Activated T-cell treated with anti-CD3 and anti-CD28 coated beads, Interleukin-2, amount 50 U/mL, for 24 hours (primary cell): Measurements from ENCODE around the gene GABRB1.

ENCODE experiments used
- DNase-seq: peaks from one replicate; pipeline ENCODE4 v3.0.0-alpha.2; 2020
- H3K27ac Mint-ChIP-seq: 2 replicates; pipeline ENCODE4 v1.8.0; 2020; ENCODE audit warnings: mild to moderate bottlenecking, mixed read lengths
- H3K27me3 Mint-ChIP-seq: 2 replicates; pipeline ENCODE4 v1.8.0; 2020; ENCODE audit warnings: mixed read lengths
- H3K36me3 Mint-ChIP-seq: 2 replicates; pipeline ENCODE4 v1.8.0; 2020; ENCODE audit warnings: low read depth, mixed read lengths
- H3K4me1 Mint-ChIP-seq: 2 replicates; pipeline ENCODE4 v1.8.0; 2020; ENCODE audit warnings: low read depth, mixed read lengths
- H3K4me3 Mint-ChIP-seq: 2 replicates; pipeline ENCODE4 v1.8.0; 2020; ENCODE audit warnings: mild to moderate bottlenecking, moderate library complexity, mixed read lengths
- H3K9me3 Mint-ChIP-seq: 2 replicates; pipeline ENCODE4 v1.8.0; 2020; ENCODE audit warnings: mixed read lengths

The GABRB1 gene

DNA sequence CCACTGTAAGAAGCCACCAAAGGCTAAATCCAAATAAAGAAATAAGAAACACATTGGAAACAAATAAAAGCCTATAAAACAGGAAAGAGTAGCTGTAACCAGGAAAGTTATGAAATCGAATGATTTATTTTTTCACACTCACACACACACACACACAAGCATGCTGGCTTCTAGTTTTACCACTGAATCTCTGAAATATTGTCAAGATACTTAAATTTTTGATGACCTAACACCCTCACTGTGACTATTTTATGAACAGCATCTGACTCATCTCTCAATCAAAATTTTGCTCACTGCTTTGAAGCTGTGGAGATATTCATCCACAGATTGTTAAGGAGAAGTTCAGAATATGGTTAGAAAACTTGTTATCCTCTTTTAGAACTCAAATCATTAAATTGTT is 13.9 kb upstream of the GABRB1 start:
- no peak overlapping the region for H3K27ac Mint-ChIP-seq
- H3K27me3 Mint-ChIP-seq, result no peaks in the 10 kb centered on the region
- H3K4me3 Mint-ChIP-seq, result no peak overlapping the region
- H3K9me3 Mint-ChIP-seq, result no peaks in the 10 kb centered on the region
- H3K4me1 Mint-ChIP-seq, result peaks cover 7% of the 10 kb centered on the region
- no peak for DNase-seq
- no peaks in the 10 kb centered on the region for H3K36me3 Mint-ChIP-seq

DNA sequence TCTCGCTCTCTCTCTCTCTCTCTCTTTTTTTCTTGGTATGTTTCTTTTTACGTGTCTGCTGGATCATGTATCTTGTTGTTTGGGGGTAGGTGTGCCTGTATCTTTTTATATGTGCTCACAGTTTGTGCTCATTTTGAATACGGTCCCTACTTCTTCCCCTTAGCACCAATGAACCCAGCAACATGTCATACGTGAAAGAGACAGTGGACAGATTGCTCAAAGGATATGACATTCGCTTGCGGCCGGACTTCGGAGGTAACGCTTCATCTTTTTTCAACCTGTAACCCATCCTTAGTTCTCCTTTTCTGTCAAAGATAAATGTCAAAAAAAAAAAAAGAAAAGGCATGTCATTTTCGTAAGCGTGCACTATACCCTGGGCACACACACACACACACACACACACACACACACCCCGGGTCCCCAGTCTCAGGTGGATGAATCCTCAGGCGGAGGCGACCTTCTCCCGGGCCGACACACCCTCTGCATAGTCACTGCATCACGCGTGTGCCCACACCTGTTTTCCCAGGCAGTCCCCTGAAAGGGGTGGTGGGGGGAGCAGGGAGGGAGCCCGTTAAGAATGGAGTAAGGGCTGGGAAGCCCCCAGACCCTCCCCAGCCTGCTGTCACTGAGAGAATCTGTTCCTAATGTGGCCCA is 511 bp downstream of the GABRB1 start:
- DNase-seq, result no peak
- Mint-ChIP-seq H3K4me3 (peak overlapping the region; percentile 66), H3K36me3 (no peaks in the 10 kb centered on the region), H3K27me3 (peaks cover 56% of the 10 kb centered on the region), H3K9me3 (no peaks in the 10 kb centered on the region), H3K4me1 (peaks cover 19% of the 10 kb centered on the region), H3K27ac (no peak overlapping the region)

DNA sequence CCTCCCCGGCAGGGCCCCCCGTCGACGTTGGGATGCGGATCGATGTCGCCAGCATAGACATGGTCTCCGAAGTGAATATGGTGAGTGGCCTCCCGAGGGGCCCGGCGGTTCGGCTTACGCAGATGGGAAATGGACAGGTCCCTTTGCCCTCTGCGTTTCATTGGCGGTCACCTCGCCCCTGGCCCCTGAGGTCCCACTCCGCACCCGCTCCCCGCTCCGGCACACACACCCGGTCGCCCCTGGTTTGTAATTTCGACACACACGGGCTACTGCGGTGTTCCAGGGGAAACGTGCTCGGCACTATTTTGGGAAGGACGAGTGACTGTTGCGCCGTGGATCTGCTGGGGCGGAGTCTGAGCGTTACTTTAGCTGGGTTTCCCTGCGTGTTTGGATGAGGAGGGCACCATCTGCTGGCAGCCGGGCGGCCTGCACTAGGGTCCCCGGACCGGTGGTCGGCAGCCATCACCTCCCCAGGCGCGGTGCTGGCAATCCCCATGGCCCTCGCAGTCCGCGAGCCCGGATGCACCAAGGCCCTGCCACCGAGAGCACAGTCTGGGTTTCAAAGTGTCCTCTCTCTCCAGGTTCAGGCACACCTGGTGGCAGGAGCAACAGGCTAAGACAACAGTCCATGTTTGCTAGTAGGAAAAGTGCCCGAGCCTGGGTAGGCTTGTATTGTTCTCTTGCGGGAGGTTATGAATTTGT is 1.2 kb downstream of the GABRB1 start:
- DNase-seq, result peak; percentile 69

DNA sequence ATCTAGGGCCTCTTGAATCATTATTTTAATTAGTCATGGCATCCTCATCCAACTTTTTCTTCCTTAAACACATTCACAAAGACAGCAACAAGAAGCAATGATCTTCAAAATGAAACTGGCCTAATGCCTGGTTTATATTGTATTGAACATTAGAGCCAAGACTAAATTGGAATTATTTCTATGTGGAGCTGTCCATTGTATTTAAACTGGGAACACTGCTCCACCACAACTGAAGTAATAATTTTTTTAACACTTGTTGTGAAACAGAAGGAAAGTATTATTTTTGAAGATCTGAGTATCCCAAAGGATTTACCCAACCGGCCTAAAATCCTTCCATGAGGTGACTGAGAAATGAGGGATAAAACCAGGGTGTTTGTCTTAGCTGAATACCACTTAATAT is 6.9 kb downstream of the GABRB1 start:
- Mint-ChIP-seq H3K4me3 (no peak overlapping the region), H3K9me3 (no peaks in the 10 kb centered on the region), H3K27ac (no peak overlapping the region), H3K4me1 (no peaks in the 10 kb centered on the region), H3K27me3 (peaks cover 32% of the 10 kb centered on the region), H3K36me3 (no peaks in the 10 kb centered on the region)
- DNase-seq, result no peak

More for the DNA sequence above, 1.2 kb downstream of the GABRB1 start:
- Mint-ChIP-seq H3K27me3 (peaks cover 56% of the 10 kb centered on the region), H3K9me3 (no peaks in the 10 kb centered on the region), H3K4me3 (peak overlapping the region; percentile 66), H3K27ac (no peak overlapping the region), H3K4me1 (peaks cover 19% of the 10 kb centered on the region), H3K36me3 (no peaks in the 10 kb centered on the region)

DNA sequence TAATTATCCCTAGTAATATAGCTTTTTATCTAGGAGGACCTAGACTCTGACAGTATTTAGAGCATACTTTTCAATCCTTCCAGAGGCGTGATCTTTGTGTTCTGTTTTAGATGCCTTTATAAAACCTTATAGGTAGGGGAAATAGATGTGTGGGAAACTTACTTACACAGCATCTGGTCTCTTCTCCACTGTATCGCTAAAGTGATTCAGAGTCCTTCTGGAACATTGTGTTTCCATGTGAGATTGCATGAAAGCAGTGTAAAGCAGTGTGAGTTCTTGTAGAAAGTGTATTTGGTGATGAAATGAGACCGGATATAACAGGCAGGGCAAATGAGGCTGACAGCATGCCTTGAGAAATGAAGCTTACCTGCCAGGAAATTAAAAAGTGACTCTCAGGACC is 9.5 kb downstream of the GABRB1 start:
- H3K27me3 Mint-ChIP-seq, result peaks cover 37% of the 10 kb centered on the region
- no peak for DNase-seq
- H3K4me1 Mint-ChIP-seq, result no peaks in the 10 kb centered on the region

DNA sequence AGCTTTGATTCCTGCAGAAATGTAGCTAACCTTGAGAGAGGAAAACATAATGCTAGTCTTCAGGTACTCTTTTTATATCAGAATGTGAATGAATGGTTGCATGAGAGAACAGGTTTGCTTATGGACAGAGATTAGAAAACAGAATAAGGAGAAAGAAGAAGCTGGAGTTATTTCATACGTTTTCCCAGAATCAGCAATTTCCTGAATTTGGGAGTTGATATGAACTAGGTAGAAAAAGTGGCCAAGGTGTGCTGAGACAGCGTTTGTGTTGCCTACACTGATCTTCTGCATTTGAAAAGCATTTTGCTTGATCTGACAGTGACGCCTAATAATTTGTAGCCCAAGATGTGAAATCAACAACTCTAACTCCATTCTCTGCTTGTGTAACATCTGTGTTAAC is 12.5 kb downstream of the GABRB1 start:
- no peak overlapping the region for H3K27ac Mint-ChIP-seq
- no peaks in the 10 kb centered on the region for H3K4me1 Mint-ChIP-seq
- no peak overlapping the region for H3K4me3 Mint-ChIP-seq
- H3K36me3 Mint-ChIP-seq, result no peaks in the 10 kb centered on the region
- H3K27me3 Mint-ChIP-seq, result peaks cover 40% of the 10 kb centered on the region
- no peaks in the 10 kb centered on the region for H3K9me3 Mint-ChIP-seq
- DNase-seq, result no peak

More for the DNA sequence above, 9.5 kb downstream of the GABRB1 start:
- Mint-ChIP-seq H3K36me3 (no peaks in the 10 kb centered on the region), H3K27ac (no peak overlapping the region), H3K9me3 (no peaks in the 10 kb centered on the region), H3K4me3 (no peak overlapping the region)

DNA sequence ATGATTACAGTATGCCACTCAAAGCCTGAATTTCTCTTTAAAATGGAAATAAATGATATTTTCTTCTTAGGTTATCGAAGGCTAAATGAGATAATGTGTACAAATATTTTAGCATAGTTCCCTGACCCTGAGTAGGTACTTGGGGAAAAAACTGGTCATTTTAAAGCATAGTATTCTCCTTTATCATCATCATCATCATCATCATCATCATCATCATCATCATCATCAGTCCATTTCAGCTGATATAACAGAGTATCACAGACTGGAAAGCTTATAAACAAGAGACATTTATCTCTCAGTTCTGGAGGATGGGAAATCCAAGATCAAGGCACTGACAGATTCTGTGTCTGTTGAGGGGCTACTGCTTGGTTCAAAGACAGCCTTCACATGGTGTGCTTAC is 13.9 kb downstream of the GABRB1 start:
- H3K27me3 Mint-ChIP-seq, result peaks cover 42% of the 10 kb centered on the region

DNA sequence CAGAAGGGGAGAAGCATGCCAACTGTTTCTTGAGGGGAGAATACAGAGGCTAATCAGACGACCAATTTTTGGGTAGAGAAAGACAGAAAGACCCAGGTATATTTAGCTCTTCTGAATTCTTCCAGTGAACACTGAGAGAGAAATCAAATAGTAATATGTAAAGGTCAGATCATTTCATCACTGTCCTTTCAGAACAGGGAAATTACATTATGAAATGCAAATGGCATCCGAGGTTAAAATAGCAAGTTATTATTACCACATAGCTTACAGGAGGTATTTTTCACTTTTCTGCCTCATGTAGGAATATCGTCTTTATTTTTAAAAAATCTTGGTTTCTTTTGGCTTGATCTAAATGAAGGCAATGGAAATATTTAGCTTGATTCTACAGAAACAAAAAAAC is 18.0 kb downstream of the GABRB1 start:
- no peaks in the 10 kb centered on the region for H3K9me3 Mint-ChIP-seq
- H3K27me3 Mint-ChIP-seq, result peaks cover 49% of the 10 kb centered on the region
- no peak overlapping the region for H3K4me3 Mint-ChIP-seq
- DNase-seq, result no peak
- no peak overlapping the region for H3K27ac Mint-ChIP-seq
- H3K36me3 Mint-ChIP-seq, result no peaks in the 10 kb centered on the region
- no peaks in the 10 kb centered on the region for H3K4me1 Mint-ChIP-seq

More for the DNA sequence above, 13.9 kb downstream of the GABRB1 start:
- Mint-ChIP-seq H3K4me1 (no peaks in the 10 kb centered on the region), H3K4me3 (no peak overlapping the region), H3K9me3 (no peaks in the 10 kb centered on the region), H3K27ac (no peak overlapping the region), H3K36me3 (no peaks in the 10 kb centered on the region)
- DNase-seq, result no peak

DNA sequence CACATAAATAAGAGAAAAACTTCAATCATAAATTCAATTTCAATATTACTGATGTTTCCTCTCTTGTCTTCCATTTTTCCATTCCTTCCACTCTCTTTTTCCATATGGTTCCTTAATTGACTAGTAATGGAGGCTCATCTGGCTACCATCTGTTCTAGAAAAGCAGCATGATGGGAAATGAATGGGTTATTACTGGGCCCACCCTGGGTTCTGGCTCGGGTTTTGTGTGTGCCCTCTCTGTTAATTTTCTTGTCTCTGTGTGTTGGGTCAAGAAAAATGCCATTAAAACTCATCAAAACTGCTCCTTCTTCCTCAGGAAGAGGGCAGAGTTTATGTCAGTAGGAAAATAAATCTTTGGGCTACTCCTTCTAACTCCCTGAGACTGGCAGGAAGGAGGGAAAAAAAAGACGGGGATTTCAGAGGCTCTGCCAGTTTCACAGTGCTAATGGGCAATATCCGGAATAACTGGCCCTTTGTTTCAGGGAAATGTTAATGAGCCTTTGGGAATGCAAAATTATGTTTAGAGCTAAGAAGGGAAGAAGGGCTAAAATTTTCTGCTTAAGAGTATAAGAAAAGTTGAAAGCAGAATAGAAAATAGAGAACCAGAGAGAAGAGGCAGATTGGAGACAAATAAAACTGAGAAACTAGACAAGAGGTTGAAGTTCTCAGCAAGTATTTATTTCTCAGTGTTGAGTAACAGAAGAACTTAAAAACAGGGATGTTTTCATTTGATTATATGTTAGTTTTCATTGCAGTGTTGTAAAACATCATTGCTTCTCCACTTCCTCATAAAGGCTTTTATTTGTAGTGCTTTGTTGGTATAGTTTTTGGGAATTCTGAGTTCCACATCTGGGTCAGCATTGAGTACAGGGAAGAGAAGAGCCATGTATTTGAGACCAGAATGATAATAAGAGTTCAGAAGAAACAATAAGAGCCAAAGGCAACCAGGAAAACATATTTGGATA is 19.7 kb downstream of the GABRB1 start:
- no peak overlapping the region for H3K4me3 Mint-ChIP-seq
- no peak for DNase-seq
- no peaks in the 10 kb centered on the region for H3K9me3 Mint-ChIP-seq
- H3K27me3 Mint-ChIP-seq, result peaks cover 35% of the 10 kb centered on the region
- no peak overlapping the region for H3K27ac Mint-ChIP-seq
- H3K36me3 Mint-ChIP-seq, result no peaks in the 10 kb centered on the region
- no peaks in the 10 kb centered on the region for H3K4me1 Mint-ChIP-seq

DNA sequence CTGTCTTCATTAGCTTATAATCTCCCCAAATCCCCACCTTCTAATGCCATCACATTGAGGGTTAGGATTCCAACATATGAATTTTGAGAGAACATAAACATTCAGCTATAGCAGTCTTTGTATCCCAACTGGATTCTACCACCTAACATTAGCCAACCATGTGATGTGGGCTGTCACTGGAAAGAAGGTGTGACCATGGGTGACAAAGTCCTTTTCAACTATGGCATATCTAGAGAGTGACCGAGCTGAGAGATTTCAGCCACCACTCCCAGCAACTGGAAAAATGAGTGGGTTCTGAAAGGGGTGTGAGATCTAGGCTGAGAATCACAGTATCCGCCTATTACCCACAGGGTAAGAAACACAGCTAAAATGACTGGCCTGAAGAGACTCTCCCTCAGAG is 22.1 kb downstream of the GABRB1 start:
- no peaks in the 10 kb centered on the region for H3K9me3 Mint-ChIP-seq
- no peaks in the 10 kb centered on the region for H3K36me3 Mint-ChIP-seq
- H3K27me3 Mint-ChIP-seq, result peaks cover 45% of the 10 kb centered on the region
- H3K27ac Mint-ChIP-seq, result no peak overlapping the region
- no peak for DNase-seq
- H3K4me3 Mint-ChIP-seq, result no peak overlapping the region
- no peaks in the 10 kb centered on the region for H3K4me1 Mint-ChIP-seq

DNA sequence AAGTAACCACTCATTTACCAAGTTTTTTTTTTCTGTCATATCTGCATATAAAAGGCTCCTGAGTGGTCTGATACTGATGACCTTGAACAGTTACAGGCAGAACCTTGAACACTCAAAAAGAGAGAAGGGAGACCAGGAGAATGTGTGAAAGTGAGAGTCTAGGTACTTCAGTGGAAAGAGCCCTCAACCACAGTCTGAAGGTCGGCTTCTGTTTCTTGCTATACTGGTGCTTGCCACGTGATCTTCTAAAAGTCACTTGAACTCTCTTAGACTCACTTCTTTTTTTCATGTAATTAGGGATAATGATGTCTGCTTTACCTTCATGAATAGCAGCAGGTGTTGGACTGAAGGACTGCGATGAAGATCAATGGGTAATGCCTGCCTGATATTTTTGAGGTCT is 22.8 kb downstream of the GABRB1 start:
- H3K4me1 Mint-ChIP-seq, result no peaks in the 10 kb centered on the region
- DNase-seq, result no peak
- peaks cover 46% of the 10 kb centered on the region for H3K27me3 Mint-ChIP-seq
- no peak overlapping the region for H3K27ac Mint-ChIP-seq
- H3K9me3 Mint-ChIP-seq, result no peaks in the 10 kb centered on the region
- no peak overlapping the region for H3K4me3 Mint-ChIP-seq
- H3K36me3 Mint-ChIP-seq, result no peaks in the 10 kb centered on the region

DNA sequence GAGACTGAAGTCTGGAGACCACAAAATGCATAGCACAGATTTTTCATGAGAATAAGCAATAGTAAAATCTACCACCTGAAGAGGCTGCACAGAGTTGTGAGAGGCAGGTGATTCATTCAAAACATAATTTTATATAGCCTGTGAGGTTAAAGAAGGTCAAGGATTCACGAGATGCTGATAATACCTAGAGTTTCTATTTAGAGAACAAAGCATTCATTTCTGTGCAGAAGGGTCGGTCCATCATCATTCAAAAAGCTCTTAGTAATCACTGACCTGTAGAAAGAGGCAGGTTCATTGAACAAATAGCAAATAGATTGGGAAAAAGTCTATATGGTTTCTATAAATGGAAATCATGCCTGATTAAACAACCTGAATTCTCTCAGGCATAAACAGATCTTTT is 26.6 kb downstream of the GABRB1 start:
- Mint-ChIP-seq H3K27ac (no peak overlapping the region), H3K4me1 (no peaks in the 10 kb centered on the region), H3K4me3 (no peak overlapping the region), H3K9me3 (no peaks in the 10 kb centered on the region), H3K27me3 (peaks cover 29% of the 10 kb centered on the region), H3K36me3 (no peaks in the 10 kb centered on the region)
- DNase-seq, result no peak

DNA sequence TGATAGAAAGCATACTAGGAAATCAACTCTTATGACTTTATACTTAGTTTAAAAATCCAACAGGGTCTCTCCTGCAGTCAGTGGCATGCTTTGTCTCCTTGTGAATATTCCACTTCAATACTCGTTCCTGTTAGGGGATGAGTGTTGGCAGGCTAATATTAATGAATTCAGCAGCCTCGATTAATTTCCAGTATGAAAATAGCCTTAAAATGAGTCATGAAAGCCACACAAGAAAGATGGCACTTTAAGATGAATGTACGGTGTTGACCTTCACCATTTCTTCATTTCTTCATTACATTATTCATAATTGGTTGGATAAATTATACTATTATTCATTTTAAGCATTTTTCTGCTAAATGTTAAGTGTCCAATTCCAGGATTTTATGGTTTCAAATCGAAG is 29.2 kb downstream of the GABRB1 start:
- Mint-ChIP-seq H3K9me3 (no peaks in the 10 kb centered on the region), H3K4me3 (no peak overlapping the region), H3K4me1 (no peaks in the 10 kb centered on the region), H3K27ac (no peak overlapping the region), H3K27me3 (peaks cover 25% of the 10 kb centered on the region), H3K36me3 (no peaks in the 10 kb centered on the region)
- no peak for DNase-seq

DNA sequence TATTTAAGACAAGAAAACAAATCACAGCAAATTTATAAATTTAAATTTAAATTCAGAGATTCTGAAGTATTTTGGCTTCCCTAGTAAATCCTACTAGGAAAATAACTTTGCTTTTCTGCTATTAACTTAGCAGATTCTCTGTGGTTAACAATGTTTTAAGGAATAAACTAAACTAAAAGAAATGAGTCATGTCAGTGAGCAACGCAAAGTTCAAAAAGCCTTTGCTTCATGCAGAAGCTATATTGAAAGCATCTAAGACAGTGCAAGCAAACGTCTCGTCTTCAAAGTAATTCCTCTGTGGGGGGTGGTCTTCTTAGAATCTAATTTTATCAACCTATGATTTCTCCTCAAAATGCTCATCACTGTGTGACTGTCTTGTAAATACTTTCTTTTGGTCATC is 30.1 kb downstream of the GABRB1 start:
- DNase-seq, result no peak
- H3K4me1 Mint-ChIP-seq, result no peaks in the 10 kb centered on the region
- H3K36me3 Mint-ChIP-seq, result no peaks in the 10 kb centered on the region
- no peak overlapping the region for H3K27ac Mint-ChIP-seq
- H3K4me3 Mint-ChIP-seq, result no peak overlapping the region
- H3K27me3 Mint-ChIP-seq, result peaks cover 25% of the 10 kb centered on the region
- H3K9me3 Mint-ChIP-seq, result no peaks in the 10 kb centered on the region
